Panc1 (cell line): ENCODE measurements around the gene ELK4. TPM values are rescaled to one million over a fixed set of nuclear protein-coding genes. Genes with fewer than 3 reads are reported as not detected.

Experiments
- ATAC-seq: fragments of 200-7000 bp; cut with Tn5 transposase; 2 replicates; pipeline ENCODE4 v1.9.1; 2020; ENCODE audit warnings: mild to moderate bottlenecking, moderate library complexity
- BruUV-seq: library from RNA; stranded (reverse); fragments of 400-500 nt; replicated peaks from 2 replicates; lab custom pipeline; 2021; lab: Mats Ljungman, UMichigan
- CTCF ChIA-PET: fragments of 300-600 bp; sonication (Branson Sonifier 250); formaldehyde crosslinking; loops from one replicate; lab custom pipeline; 2022; ENCODE audit warnings: antibody characterized with exemption; lab: Charles Lee
- POLR2A ChIA-PET: fragments of 300-600 bp; sonication (Branson Sonifier 250); formaldehyde crosslinking; loops from one replicate; lab custom pipeline; 2022; ENCODE audit warnings: antibody characterized with exemption; lab: Charles Lee
- DNase-seq: peaks from one replicate; pipeline ENCODE4 v3.0.0-alpha.2; 2010; ENCODE audit warnings: low read depth, low spot score
- H3K27ac ChIP-seq: 2 replicates; pipeline ENCODE4 v1.5.1; 2011; ENCODE audit warnings: mild to moderate bottlenecking, low read length, inconsistent platforms
- H3K27me3 ChIP-seq: fragments of 200-500 bp; sonication (Bioruptor generic); 2 replicates; pipeline ENCODE4 v1.6.0; 2014; ENCODE audit warnings: low read length, inconsistent platforms; ENCODE audit not compliant: control insufficient read depth, insufficient read depth
- H3K36me3 ChIP-seq: fragments of 200-500 bp; sonication (Bioruptor generic); 2 replicates; pipeline ENCODE4 v1.5.1; 2014; ENCODE audit warnings: inconsistent platforms, mild to moderate bottlenecking, low read length, moderate library complexity; ENCODE audit not compliant: control insufficient read depth, insufficient read depth
- H3K4me1 ChIP-seq: 2 replicates; pipeline ENCODE4 v1.5.1; 2011; ENCODE audit warnings: inconsistent platforms, mild to moderate bottlenecking, low read length, moderate library complexity; ENCODE audit not compliant: control insufficient read depth, insufficient read depth
- H3K4me3 ChIP-seq, 2 experiments: 2 replicates each; pipeline ENCODE4 v1.5.1; 2011 to 2012; ENCODE audit warnings: low read depth in 2 of 2, low read length in 2 of 2, mild to moderate bottlenecking in 2 of 2, inconsistent platforms in 1 of 2, moderate library complexity in 1 of 2
- H3K9me3 ChIP-seq: fragments of 200-500 bp; sonication (Bioruptor generic); 2 replicates; pipeline ENCODE4 v1.5.1; 2014; ENCODE audit warnings: low read depth, mild to moderate bottlenecking, inconsistent platforms, low read length, moderate library complexity; ENCODE audit not compliant: control insufficient read depth, insufficient read depth
- CTCF ChIP-seq: fragments of 450-650 bp; IDR thresholded peaks from 2 replicates; pipeline ENCODE4 v1.5.1; 2017; ENCODE audit warnings: mild to moderate bottlenecking
- POLR2AphosphoS5 ChIP-seq: IDR thresholded peaks from 2 replicates; pipeline ENCODE4 v1.6.1; 2012; ENCODE audit warnings: mild to moderate bottlenecking, low read depth, low read length, moderate library complexity
- REST ChIP-seq, 2 experiments: IDR thresholded peaks; 2 replicates each; pipeline ENCODE4 v1.6.1; 2011 to 2012; ENCODE audit warnings: low read depth in 2 of 2, control low read depth in 1 of 2, low read length in 1 of 2, mild to moderate bottlenecking in 1 of 2, moderate library complexity in 1 of 2; ENCODE audit not compliant: insufficient read depth in 1 of 2
- SIN3A ChIP-seq: IDR thresholded peaks from 2 replicates; pipeline ENCODE4 v1.6.1; 2012; ENCODE audit warnings: low read depth, mild to moderate bottlenecking, low read length, moderate library complexity, borderline replicate concordance; ENCODE audit not compliant: insufficient read depth
- TCF7L2 ChIP-seq: IDR thresholded peaks from 2 replicates; pipeline ENCODE4 v1.6.1; 2011; ENCODE audit warnings: mild to moderate bottlenecking, low read depth, low read length, inconsistent platforms
- in situ Hi-C: cut with HindIII; loops from 2 replicates; pipeline ENCODE4 v1.10.0; 2016; ENCODE audit warnings: low sequenced_read_pairs, low pct_unique_long_range_greater_than_20kb
- intact Hi-C: fragments of 100-400 bp; cut with micrococcal nuclease; formaldehyde crosslinking; loops from one replicate; pipeline ENCODE4 v1.10.0; 2022; ENCODE audit not compliant: unreplicated experiment
- total RNA-seq: library from RNA; stranded (reverse); gene quantifications from one replicate; pipeline ENCODE4 v1.2.1, GENCODE V29; 2021; ENCODE audit not compliant: unreplicated experiment

Gene ELK4
- total RNA-seq, 1 experiment from 2014 or later: 54.6 TPM

- Histone ChIP-seq H3K9me3 (no peaks in the 10 kb centered on the region), H3K36me3 (no peaks in the 10 kb centered on the region), H3K27ac (no peak overlapping the region), H3K4me3 (no peak overlapping the region), H3K27me3 (no peaks in the 10 kb centered on the region), H3K4me1 (no peaks in the 10 kb centered on the region; the same call in 1 of the 2 replicates)
- in situ Hi-C loops: no loop called here
- POLR2A ChIA-PET: no interaction called here
- intact Hi-C loops: no loop called here
- CTCF ChIA-PET: interaction anchor here (0.6 kb wide), 1 partner anchor 118 kb away, joined by 3 read pairs; no protein-coding TSS in a partner anchor
- BruUV-seq: no TSS peak
- TF ChIP-seq CTCF (no peak), TCF7L2 (no peak), REST (IDR thresholded peaks at IDR 0.05; ENCODE audit: insufficient read depth in 1 of 2, low read depth in 2 of 2, low read length in 1 of 2) (no peak), POLR2AphosphoS5 (no peak), SIN3A (no peak)
- no peak for DNase-seq
- ATAC-seq: no peak
Observed at GRCh38 chr1:205595435-205595834, 36.4 kb downstream of the ELK4 start.

GRCh38 chr1:205594846-205595245 is 37.0 kb downstream of the ELK4 start:
- ChIA-PET POLR2A (no interaction called here), CTCF (interaction anchor here (6.6 kb wide), 1 partner anchor 62 kb away, joined by 110 read pairs; no protein-coding TSS in a partner anchor)
- intact Hi-C loops (no loop called here), in situ Hi-C loops (no loop called here)
- BruUV-seq: no TSS peak
- DNase-seq (no peak), ATAC-seq (no peak)
- Histone ChIP-seq H3K27me3 (no peaks in the 10 kb centered on the region), H3K27ac (no peak overlapping the region), H3K9me3 (no peaks in the 10 kb centered on the region), H3K4me1 (no peaks in the 10 kb centered on the region; the same call in 1 of the 2 replicates), H3K36me3 (no peaks in the 10 kb centered on the region), H3K4me3 (no peak overlapping the region)
- TF ChIP-seq TCF7L2 (no peak), CTCF (no peak), SIN3A (no peak), POLR2AphosphoS5 (no peak), REST (IDR thresholded peaks at IDR 0.05; ENCODE audit: insufficient read depth in 1 of 2, low read depth in 2 of 2, low read length in 1 of 2) (no peak)
